NCI-H2107 treated with DMSO at 0.1 percent for 48 hours (cell line): ENCODE measurements around the gene EFCAB6.

Experiments used
- DNase-seq: peaks from one replicate; lab custom pipeline; 2025; ENCODE audit not compliant: unreplicated experiment; lab: John Stamatoyannopoulos, UW

The EFCAB6 gene

DNA sequence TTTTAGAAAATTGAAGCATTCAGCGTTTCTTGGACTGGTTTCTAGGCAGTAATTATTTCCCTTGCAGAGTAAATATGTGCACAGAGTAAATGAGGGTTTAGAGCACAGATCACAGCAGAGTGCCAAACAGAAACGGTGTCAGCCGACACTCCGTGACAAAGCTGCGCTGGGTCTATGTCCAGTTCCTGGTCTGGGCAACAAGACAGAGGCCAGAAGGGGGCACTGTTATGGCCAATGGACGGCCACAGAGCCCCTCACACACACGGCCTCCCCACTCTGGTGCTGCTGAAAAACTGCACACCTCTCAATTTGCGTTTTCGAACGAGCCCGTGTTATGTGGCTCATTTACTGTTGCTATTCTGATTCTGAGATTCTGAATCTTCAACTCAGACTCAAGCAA is 219.6 kb downstream of the EFCAB6 start:
- no peak for DNase-seq

DNA sequence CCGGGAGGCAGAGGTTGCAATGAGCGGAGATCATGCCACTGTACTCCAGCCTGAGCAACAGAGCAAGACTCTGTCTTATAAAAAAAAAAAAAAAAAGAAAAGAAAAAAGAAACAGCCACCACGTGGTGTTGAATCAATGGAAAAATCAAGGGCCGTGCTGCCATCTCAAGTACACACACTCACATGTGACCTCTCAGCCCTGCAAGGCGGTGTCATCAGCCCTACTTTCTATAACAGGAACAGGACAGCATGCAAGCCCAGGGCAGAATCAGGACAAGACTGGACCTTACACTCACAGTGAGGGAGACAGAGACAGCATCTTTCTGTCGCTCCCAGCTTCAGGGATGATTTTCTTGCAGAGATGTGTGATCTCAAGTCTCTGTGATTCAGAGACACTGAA is 220.7 kb downstream of the EFCAB6 start:
- DNase-seq = no peak

DNA sequence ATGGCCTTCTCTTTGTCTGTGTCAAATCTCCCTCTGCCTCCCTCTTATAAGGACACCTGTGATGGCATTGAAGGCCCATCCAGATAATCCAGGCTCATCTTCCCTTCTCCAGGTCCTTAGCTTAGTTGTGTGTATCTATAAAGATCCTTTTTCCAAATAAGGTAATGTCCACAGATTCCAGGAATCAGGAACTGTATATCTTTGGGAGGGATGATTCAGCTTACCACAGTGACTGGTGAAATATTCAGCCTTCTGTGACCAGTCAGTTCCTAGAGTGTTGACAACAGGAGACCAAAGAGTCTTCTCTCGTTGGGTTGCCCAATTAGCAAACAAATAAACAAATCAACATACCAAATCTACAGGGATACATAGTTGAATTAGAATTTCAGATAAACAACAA is 224.5 kb downstream of the EFCAB6 start:
- no peak for DNase-seq

DNA sequence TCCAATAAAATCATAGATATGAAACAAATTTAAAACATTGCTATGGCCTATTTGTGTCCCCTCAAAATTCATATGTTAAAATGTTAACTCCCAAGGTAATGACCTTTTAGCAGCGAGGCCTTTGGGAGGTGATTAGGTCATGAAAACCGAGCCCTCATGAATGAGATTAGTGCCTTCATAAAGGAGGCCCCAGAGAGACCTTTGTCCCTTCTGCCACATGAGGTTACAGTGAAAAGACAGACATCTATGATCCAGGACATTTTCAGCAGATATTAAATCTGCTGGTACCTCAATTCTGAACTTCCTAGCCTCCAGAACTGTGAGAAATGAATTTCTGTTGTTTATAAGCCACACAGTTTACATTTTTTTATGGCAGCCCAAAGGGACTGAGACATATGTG is 228.6 kb downstream of the EFCAB6 start:
- DNase-seq = no peak

DNA sequence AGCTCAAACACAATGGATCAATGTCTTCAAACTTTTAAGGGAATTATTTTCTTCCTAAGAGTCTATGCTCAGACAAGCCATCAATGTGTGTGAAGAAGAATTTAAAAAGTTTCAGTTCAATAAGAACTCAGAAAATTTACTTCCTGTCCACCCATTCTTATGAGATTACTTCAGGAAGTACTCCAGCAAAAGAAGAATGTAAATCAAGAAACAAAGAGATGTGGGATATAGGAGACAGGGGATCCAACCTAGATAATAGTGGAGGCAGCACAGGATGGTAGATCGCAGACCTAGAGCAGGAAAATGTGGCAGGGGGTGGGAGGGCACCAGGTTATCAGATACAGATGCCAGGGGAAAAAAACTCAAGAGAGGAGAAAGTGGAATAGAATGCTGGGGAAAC is 229.7 kb downstream of the EFCAB6 start:
- DNase-seq = no peak

DNA sequence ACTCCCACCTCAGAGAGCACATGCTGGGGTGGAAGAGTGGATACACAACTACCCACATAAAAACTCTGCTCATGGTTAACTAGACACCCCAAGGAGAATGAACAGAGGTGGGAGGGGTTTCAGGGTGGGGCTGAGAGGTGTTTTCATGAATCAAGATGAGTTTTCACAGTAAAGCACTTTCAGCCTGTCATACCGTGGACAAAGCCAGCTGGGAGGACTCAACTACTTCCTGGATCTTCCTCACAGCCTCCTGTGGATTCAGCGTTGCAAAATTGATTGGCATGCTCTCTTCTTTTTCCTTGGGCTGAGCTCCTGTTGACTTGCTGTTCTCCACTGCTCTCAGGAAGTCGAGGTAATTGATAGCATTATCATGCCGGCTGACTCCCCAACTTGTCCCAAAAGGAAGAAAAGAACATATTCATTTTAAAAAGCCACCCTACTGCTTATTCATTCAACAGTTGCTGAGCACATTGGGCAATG is 231.8 kb downstream of the EFCAB6 start:
- no peak for DNase-seq

DNA sequence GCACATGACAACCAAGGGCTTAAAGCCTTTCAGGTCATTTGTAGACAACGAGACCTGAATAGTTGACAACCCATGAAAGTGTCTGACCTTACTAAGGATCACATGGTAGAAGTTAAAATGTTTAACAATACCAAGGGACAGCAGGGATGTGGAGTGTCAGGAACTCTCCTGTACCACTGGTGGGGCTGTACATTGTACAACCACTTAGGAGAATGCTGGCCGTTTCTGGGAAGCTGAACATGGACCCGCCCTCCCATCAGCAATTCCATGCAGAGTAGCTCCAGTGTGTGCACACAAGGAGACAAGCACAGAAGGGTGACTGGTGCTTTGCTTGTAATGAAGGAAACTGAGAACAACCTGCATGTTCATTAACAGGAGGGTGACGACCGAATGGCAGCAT is 237.4 kb downstream of the EFCAB6 start:
- no peak for DNase-seq

DNA sequence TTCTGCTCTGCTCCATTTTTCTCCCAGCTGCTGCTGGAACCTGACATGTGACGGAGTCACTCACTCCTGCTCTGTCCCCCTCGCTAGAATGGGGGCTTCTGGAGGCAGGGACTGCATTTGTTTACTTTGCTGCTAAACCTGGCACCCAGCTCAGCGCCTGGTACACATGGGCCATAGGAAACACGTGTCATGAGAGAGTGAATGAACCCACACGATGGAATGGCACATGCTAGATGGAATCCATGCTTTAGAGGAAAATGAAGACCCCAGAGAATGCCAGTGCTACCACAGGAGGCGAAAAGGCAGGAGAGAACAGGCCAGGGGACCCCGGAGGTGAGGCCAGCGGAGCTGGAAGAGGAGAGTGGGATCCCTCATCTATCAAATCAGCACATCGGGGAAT is 239.4 kb downstream of the EFCAB6 start:
- no peak for DNase-seq

DNA sequence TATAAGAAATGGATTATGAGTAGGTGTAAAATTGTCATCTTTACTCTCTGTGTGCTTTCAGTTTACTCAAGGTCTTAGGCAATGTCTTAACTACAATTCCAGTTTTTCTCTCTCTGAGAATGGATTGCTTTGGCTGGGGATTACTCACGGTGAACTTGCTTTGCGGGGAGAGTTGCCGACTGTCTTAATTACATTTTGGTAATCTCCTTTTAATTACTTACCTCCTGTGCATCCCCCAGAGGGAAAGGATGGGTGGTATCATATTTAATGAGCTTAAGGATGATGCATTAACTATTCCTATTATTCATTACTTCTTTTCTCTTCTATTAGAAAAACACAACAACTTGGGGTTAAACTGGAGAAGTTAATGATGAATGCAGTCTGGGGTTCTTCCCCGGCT is 240.9 kb downstream of the EFCAB6 start:
- DNase-seq = no peak

DNA sequence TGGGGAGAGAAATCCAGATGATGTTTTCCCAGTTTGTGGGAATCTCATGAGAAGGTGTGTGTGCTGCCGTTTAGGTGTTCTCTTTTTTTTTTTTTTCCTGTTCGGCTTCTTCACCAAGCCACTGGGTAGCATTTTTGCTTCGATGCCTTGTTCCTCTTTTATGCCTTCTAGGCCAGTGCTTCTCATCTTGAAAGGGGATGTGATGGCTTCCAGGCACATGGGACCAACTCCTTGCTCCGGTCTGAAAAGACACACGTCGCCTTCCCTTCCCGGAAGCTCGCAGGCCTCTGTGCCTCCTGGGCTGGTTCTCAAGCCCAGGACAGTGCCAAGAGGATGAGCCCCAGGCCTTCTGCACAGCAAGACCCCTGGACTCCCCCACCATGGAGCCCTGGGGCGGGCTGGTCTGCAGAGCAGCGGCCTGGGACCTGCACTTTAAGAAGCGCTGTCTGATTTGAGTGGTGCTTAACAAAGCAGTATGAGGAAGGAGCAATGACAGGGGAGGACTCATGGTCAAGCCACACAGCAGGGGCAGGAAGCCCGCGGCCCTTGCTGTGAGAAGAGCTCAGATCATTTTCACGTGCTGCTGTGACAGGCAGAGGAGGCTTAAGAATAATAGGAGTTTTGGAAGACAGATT is 241.5 kb downstream of the EFCAB6 start:
- DNase-seq = no peak

DNA sequence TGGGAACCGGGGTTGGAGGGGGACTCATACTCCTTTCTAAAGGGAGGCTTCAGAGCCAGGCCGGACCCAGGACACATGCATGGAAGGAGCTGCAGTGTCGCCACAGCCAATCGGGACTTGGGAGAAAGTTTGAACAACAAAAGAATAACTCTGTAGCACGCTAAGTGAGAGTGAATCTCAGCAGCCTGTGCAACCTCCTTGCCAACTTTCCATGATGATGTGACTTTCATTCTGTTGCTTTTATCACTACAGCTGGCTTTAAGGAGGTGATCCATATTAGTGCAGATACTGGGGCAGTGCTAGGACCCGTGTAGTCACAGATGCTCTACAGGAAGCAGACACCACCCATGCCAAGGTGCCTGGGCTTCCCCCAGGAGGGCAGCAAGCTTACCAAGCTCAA is 243.0 kb downstream of the EFCAB6 start:
- no peak for DNase-seq

DNA sequence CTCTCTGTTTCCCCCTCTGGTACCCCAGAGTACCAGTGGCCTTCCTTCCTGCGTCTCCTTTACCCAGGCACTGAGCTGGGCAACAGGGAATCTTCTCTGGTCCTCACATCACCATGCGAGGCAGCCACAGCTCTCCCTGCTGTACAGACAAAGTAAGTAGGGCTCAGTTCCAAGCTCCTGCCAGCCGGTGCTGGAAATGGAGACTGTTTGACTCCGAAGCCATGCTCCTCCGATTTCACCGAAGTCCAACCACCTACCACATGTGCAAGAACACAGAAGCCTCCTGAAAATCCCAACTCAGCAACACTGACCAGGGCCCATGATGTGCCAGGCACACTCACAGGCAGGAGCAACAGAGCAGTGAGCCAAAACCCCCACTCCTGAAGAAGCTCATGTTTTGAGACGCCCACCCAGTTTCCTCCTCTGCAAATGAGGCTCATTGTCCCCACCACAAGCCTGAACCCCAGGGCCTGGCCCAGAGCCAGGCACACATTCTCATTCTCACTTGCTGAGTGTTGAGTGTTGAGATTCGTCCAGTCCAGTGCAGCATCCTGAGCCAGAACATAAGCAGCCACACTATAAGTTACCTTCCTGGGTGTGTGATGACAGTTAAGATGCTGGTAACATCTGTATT is 244.3 kb downstream of the EFCAB6 start:
- no peak for DNase-seq

DNA sequence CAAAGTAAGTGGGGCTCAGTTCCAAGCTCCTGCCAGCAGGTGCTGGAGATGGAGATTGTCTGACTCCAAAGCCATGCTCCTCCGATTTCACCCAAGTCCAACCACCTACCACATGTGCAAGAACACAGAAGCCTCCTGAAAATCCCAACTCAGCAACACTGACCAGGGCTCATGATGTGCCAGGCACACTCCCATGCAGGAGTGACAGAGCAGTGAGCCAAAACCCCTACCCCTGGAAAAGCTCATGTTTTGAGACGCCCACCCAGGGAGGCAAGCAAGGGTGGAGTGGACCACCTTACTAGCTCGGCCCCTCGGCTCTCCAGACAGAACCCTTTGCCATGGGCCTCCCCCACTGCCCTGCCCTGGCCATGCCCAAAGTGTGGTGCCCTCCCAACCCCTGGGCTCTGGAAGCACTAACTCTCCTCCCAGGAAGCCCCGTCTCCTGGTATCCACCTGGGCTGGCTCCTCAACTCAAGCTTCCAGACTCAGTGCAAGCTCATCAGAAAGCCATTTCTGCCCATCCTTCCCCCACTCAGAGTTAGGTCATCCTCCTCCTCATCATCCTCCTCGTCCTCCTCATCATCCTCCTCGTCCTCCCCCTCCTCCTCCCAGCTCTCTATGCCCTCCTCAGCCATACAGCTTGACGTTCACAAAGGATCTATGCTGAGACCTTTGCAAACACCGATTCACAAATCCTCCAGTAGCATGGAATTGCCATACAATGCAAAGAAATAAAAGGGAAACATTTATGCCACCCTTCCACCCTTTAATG is 245.4 kb downstream of the EFCAB6 start:
- DNase-seq = no peak

DNA sequence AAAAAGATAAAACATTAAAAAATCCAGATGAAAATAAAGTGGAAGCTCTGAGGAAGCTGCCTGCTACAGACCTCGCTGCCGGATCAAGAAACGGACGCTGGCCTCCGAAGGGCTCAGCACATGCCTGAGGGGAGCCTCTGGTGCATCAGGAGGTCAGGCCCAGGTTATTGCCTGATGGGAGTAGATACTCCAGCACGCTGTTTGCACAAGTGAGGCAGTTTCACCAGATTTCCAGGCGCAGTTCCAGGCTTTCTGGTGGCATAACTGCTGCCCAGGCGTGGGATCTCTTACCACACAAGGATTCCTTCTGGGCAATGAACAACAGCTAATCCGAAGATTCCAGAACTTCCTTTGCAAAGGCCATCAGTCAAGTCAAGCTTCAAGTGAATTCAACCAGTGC is 246.1 kb downstream of the EFCAB6 start:
- no peak for DNase-seq

DNA sequence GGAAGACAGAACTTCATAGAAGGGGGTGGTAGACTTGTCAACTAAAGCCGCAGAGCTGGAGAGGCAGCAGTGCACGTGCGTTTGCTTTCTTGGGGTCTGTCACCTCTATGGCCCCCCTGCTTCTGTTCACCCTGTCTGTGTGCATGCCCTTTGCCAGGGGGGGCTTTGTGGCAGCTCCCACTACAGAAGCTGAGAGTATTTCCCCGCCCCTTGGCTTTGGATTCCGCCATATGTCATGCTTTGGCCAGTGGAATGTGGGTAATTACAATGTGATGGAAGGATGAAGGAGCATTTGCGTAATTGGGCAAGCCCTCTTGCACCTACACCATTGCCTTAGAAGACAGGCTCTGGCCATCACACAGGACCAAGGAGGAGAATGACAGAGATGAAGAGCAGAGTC is 247.2 kb downstream of the EFCAB6 start:
- DNase-seq = no peak

DNA sequence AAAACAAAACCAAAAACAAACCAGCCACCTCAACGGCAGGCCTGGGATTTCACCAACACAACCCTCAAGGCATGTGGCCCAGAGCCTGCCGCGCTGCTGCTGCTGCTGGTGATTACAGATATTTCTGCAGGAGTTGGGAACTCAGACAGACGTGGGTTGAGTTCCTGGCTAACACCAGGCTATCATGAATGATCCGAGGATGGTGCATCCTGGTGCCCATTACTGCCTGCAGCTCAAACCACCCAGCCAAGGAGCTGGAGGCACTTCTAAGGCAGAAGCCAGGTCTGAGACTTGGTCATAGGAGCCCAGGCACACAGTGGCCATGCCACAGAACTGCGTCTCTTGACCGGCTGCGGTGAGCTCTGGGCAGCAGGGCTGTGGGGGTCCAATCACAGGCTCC is 248.5 kb downstream of the EFCAB6 start:
- no peak for DNase-seq

DNA sequence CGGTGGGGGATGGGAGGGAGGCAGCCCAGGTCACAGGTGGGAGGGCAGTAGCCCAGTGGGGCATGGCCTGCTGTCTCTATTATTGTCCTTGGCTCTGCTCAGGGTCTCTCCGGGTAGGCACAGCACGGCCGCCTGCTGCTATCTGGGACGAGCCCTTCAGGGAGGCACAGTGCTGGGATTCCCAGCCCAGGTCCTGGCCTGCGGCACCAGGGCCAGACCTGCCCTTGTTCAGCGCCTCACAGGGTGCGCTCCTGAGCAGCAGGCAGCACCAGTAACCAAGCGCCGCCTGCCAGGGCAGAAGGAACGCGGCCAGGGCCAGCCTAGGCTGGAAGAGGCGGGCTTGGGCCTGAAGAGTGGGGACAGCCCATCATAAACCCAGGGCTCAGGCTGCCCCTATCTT is 249.3 kb downstream of the EFCAB6 start:
- DNase-seq = no peak

DNA sequence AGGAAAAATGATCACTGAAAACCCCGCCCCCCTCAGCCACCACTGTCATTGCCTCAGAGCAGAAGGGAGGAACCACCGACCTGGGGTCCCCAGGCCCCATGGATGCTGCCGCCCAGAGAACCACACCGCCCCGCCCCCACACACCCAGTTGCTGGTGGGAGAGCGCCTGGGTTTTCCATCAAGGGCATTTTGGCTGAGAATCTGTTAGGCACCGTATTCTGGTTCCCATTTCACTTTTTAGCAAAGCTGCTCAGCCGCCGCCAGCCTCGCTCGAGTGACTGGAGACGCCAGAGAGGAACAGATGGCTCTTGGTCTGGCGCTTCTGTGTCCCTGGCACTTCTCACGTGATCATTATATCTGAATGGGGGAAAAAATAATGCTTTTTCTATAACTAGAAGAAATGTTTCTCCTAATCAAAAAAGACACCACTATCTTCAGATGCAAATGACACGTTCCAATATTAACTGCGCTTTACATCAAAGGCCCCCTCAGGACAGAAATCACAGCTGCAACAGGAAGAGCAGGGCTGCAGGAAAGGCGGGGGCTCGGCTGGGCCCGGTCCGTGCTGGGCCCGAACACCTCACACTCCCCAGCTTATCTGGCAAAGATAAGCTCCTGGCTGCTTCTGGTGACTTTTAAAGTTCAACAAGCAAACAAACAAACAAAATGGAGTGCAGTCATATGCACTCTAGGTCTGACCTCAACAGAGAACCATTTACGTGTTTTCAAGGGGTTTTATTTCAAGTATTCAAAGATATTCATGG is 250.5 kb downstream of the EFCAB6 start:
- no peak for DNase-seq

DNA sequence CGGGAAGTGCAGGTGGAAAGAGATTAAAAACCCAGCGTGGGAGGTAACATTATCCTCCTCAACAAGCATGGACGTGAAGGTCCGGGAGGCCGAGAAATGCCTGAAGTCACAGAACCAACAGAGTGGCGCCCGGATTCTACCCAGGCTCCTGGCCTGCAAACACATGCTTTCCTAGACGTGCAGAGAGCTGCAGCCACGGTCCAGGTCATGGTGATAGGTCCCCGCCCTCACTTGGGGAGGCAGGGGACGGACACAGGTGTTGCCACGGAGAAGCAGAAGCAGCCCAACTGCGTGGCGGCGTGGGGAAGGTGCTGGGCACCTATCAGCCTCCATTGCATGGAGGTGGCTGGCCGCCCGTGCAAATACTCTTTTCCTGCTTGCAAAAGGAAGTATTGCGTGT is 251.5 kb downstream of the EFCAB6 start:
- no peak for DNase-seq

DNA sequence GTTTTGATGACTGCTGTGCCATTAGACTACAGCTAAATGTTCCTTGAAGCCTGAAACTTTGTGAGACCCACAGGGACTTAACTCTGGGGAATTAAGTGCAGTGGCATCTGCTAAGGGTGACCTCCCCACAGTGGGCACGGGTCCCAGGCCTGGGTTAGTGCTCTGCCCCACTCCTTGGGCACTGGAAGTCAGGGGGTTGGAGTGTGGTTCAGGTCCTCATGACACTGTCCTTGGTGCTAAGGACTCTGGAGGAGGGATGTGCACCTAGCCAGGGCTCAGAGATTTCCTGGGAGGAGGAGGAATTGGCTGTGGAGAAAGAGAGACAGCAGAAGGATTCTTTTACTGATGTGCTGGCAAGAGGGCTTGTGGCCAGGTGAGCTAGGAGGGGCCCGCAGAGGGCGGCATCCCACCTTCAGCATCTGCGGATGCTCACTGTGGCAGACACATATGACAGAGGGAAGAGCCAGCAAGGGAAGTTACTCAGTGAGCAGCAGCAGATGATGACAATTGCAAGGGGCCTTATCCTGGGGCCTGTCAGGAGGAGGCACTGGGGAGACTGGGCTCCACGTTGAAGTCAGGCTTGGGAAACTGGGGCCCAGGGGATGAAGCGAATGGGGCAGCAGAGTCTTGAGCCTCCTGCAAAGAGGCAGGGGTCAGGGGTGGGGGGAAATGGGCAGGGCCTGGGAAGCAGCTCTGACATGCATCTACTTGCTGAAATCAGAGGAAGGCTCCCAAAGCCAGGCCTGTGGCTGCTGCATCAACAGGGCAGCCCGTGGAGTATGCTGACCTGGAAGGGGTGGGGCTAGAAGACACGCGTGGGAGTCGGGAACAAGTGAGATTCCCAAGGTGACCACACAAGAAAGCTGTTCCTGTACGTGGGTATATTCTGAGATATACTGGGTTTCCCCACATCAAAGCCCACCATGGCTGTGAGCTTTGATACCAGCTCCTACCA is 256.3 kb downstream of the EFCAB6 start:
- DNase-seq = no peak
